ENCODE data around the gene MRPS30.

Gene MRPS30

GRCh38 chr5:44845777-44846176, 37.0 kb downstream of the MRPS30 start:
- no CpG with 5 or more reads among the region's 4 CpGs for WGBS (ENCODE audit: insufficient coverage, insufficient read length)

GRCh38 chr5:44847206-44847852, 38.6 kb downstream of the MRPS30 start:
- Histone ChIP-seq H3K27me3 (ENCODE audit: control insufficient read depth, insufficient read depth, low read length) (no peaks in the 10 kb centered on the region), H3K4me3 (ENCODE audit: low read length) (no peak overlapping the region), H3K9me3 (ENCODE audit: control insufficient read depth, insufficient read depth, low read length) (no peaks in the 10 kb centered on the region), H3K27ac (ENCODE audit: low read length) (no peak overlapping the region), H3K36me3 (ENCODE audit: control insufficient read depth, insufficient read depth, low read length) (no peaks in the 10 kb centered on the region), H3K4me1 (ENCODE audit: control insufficient read depth, insufficient read depth, low read length) (no peaks in the 10 kb centered on the region)
- DNase-seq (ENCODE audit: low read depth, low spot score): no peak
- no CpG with 5 or more reads among the region's 5 CpGs for WGBS (ENCODE audit: insufficient coverage, insufficient read length)

More at GRCh38 chr5:44845777-44846176, 37.0 kb downstream of the MRPS30 start:
- Histone ChIP-seq H3K4me1 (ENCODE audit: control insufficient read depth, insufficient read depth, low read length) (no peaks in the 10 kb centered on the region), H3K4me3 (ENCODE audit: low read length) (no peak overlapping the region), H3K9me3 (ENCODE audit: control insufficient read depth, insufficient read depth, low read length) (no peaks in the 10 kb centered on the region), H3K36me3 (ENCODE audit: control insufficient read depth, insufficient read depth, low read length) (no peaks in the 10 kb centered on the region), H3K27me3 (ENCODE audit: control insufficient read depth, insufficient read depth, low read length) (no peaks in the 10 kb centered on the region), H3K27ac (ENCODE audit: low read length) (no peak overlapping the region)
- DNase-seq (ENCODE audit: low read depth, low spot score): no peak

GRCh38 chr5:44860267-44860666, 51.5 kb downstream of the MRPS30 start:
- no peaks in the 10 kb centered on the region for H3K36me3 ChIP-seq (ENCODE audit: control insufficient read depth, insufficient read depth, low read length)
- DNase-seq (ENCODE audit: low read depth, low spot score): no peak
- WGBS (ENCODE audit: insufficient coverage, insufficient read length): no CpG with 5 or more reads among the region's 3 CpGs
- H3K27me3 ChIP-seq (ENCODE audit: control insufficient read depth, insufficient read depth, low read length): no peaks in the 10 kb centered on the region
- no peak overlapping the region for H3K4me3 ChIP-seq (ENCODE audit: low read length)
- no peak overlapping the region for H3K27ac ChIP-seq (ENCODE audit: low read length)
- H3K9me3 ChIP-seq (ENCODE audit: control insufficient read depth, insufficient read depth, low read length): no peaks in the 10 kb centered on the region
- no peaks in the 10 kb centered on the region for H3K4me1 ChIP-seq (ENCODE audit: control insufficient read depth, insufficient read depth, low read length)

- H3K9me3 ChIP-seq (ENCODE audit: control insufficient read depth, insufficient read depth, low read length): no peaks in the 10 kb centered on the region
- H3K4me1 ChIP-seq (ENCODE audit: control insufficient read depth, insufficient read depth, low read length): no peaks in the 10 kb centered on the region
- DNase-seq (ENCODE audit: low read depth, low spot score): no peak
- no peak overlapping the region for H3K27ac ChIP-seq (ENCODE audit: low read length)
- no peaks in the 10 kb centered on the region for H3K36me3 ChIP-seq (ENCODE audit: control insufficient read depth, insufficient read depth, low read length)
- H3K27me3 ChIP-seq (ENCODE audit: control insufficient read depth, insufficient read depth, low read length): no peaks in the 10 kb centered on the region
- no peak overlapping the region for H3K4me3 ChIP-seq (ENCODE audit: low read length)
- no CpG with 5 or more reads among the region's 1 CpG for WGBS (ENCODE audit: insufficient coverage, insufficient read length)
These were observed 54.1 kb downstream of the MRPS30 start for GRCh38 chr5:44862808-44863207.

All from iPS DF 6.9 (cell line).